Neural cell (in vitro differentiated cells): ENCODE measurements around the gene FAXC. TPM values are rescaled to one million over a fixed set of nuclear protein-coding genes. Genes with fewer than 3 reads are reported as not detected.
A peak's percentile ranks its signal among the peaks of the same experiment; 100 is the strongest.

Source experiments
- H2AFZ ChIP-seq: fragments of 200-600, 300-800 bp; sonication (generic), shearing (Covaris generic); 2 replicates; pipeline ENCODE4 v1.6.0; 2014; ENCODE audit warnings: low read depth, mild to moderate bottlenecking, antibody characterized with exemption, low read length, moderate library complexity
- H3F3A ChIP-seq: fragments of 200-600 bp; shearing (Covaris generic); 2 replicates; pipeline ENCODE4 v1.6.1; 2016; ENCODE audit warnings: mild to moderate bottlenecking, moderate library complexity, mixed read lengths, antibody characterized with exemption, low read length; ENCODE audit not compliant: insufficient read depth, poor library complexity, severe bottlenecking
- H3K27ac ChIP-seq: fragments of 200-600, 300-800 bp; sonication (generic), shearing (Covaris generic); 2 replicates; pipeline ENCODE4 v1.5.1; 2014; ENCODE audit warnings: mild to moderate bottlenecking, low read length, moderate library complexity
- H3K27me3 ChIP-seq: fragments of 300-800, 200-600 bp; sonication (generic), shearing (Covaris generic); 2 replicates; pipeline ENCODE4 v1.6.0; 2014; ENCODE audit warnings: mild to moderate bottlenecking, low read depth, low read length, moderate library complexity; ENCODE audit not compliant: insufficient read depth
- H3K36me3 ChIP-seq: fragments of 300-800, 200-600 bp; sonication (generic), shearing (Covaris generic); 2 replicates; pipeline ENCODE4 v1.5.1; 2014; ENCODE audit warnings: mild to moderate bottlenecking, antibody characterized with exemption, low read length, moderate library complexity; ENCODE audit not compliant: insufficient read depth
- H3K4me2 ChIP-seq: fragments of 300-800, 200-600 bp; sonication (generic), shearing (Covaris generic); 2 replicates; pipeline ENCODE4 v1.6.0; 2014; ENCODE audit warnings: mild to moderate bottlenecking, low read length
- H3K4me3 ChIP-seq: fragments of 300-800, 200-600 bp; sonication (generic), shearing (Covaris generic); 2 replicates; pipeline ENCODE4 v1.5.1; 2014; ENCODE audit warnings: mild to moderate bottlenecking, low read length, moderate library complexity
- H3K79me2 ChIP-seq: fragments of 200-600 bp; shearing (Covaris generic); replicated peaks from 2 replicates; pipeline ENCODE4 v1.6.0; 2014; ENCODE audit warnings: mild to moderate bottlenecking, low read length, moderate library complexity; ENCODE audit not compliant: insufficient read depth
- H3K9ac ChIP-seq: fragments of 300-800, 200-600 bp; sonication (generic), shearing (Covaris generic); 2 replicates; pipeline ENCODE4 v1.6.1; 2016; ENCODE audit warnings: mild to moderate bottlenecking, low read length, mixed read lengths
- H3K9me2 ChIP-seq: fragments of 200-600 bp; shearing (Covaris generic); 2 replicates; pipeline ENCODE4 v1.6.1; 2016; ENCODE audit warnings: mild to moderate bottlenecking, low read length, mixed read lengths; ENCODE audit not compliant: insufficient read depth
- H3K9me3 ChIP-seq: fragments of 200-600, 300-800 bp; sonication (generic), shearing (Covaris generic); 2 replicates; pipeline ENCODE4 v1.6.1; 2016; ENCODE audit warnings: mild to moderate bottlenecking, mixed run types, low read length, moderate library complexity, mixed read lengths
- H4K20me1 ChIP-seq: fragments of 200-600 bp; shearing (Covaris generic); 2 replicates; pipeline ENCODE4 v1.6.1; 2016; ENCODE audit warnings: mild to moderate bottlenecking, mixed run types; ENCODE audit not compliant: insufficient read depth
- CTCF ChIP-seq: fragments of 450-650 bp; IDR thresholded peaks from 2 replicates; pipeline ENCODE4 v1.5.1; 2014; ENCODE audit warnings: antibody characterized with exemption, mild to moderate bottlenecking, moderate library complexity; ENCODE audit not compliant: poor library complexity, severe bottlenecking
- EP300 ChIP-seq: fragments of 450-650 bp; conservative IDR thresholded peaks from 2 replicates; pipeline ENCODE4 v1.6.1; 2014; ENCODE audit warnings: antibody characterized with exemption, mild to moderate bottlenecking, moderate library complexity; ENCODE audit not compliant: poor library complexity, severe bottlenecking
- EZH2 ChIP-seq: fragments of 200-600, 300-800 bp; shearing (Covaris generic), sonication (generic); IDR thresholded peaks from 2 replicates; pipeline ENCODE4 v1.6.1; 2014; ENCODE audit warnings: antibody characterized with exemption, low read length, borderline replicate concordance, mild to moderate bottlenecking; ENCODE audit not compliant: insufficient read depth, poor library complexity, severe bottlenecking
- MXI1 ChIP-seq: fragments of 450-650 bp; conservative IDR thresholded peaks from 2 replicates; pipeline ENCODE4 v1.6.1; 2014; ENCODE audit warnings: antibody characterized with exemption, mild to moderate bottlenecking; ENCODE audit not compliant: poor library complexity, severe bottlenecking
- POLR2AphosphoS5 ChIP-seq: IDR thresholded peaks from 2 replicates; pipeline ENCODE4 v1.6.1; 2012
- RAD21 ChIP-seq: fragments of 450-650 bp; conservative IDR thresholded peaks from 2 replicates; pipeline ENCODE4 v1.6.1; 2014; ENCODE audit warnings: antibody characterized with exemption, mild to moderate bottlenecking, moderate library complexity
- REST ChIP-seq: IDR thresholded peaks from 2 replicates; pipeline ENCODE4 v1.6.1; 2012; ENCODE audit warnings: borderline replicate concordance
- polyA plus RNA-seq: library from polyadenylated mRNA; depleted of rRNA; stranded (reverse); fragments of >200 nt; gene quantifications from 2 replicates; pipeline ENCODE4 v1.2.3, GENCODE V29; 2014

FAXC gene
- polyA plus RNA-seq, 1 donor from 2014 or later = 106 TPM

- Histone ChIP-seq H3K79me2 (peaks cover 6% of the 10 kb centered on the region), H3K4me3 (no peak overlapping the region), H3K27me3 (no peaks in the 10 kb centered on the region), H4K20me1 (no peaks in the 10 kb centered on the region), H3K9ac (no peak overlapping the region), H3K36me3 (no peaks in the 10 kb centered on the region), H3K9me2 (no peaks in the 10 kb centered on the region), H3F3A (no peaks in the 10 kb centered on the region), H3K4me2 (no peak overlapping the region), H2AFZ (no peak overlapping the region), H3K9me3 (no peaks in the 10 kb centered on the region), H3K27ac (no peak overlapping the region)
- TF ChIP-seq MXI1 (no peak), CTCF (peak; percentile 41), EZH2 (no peak), POLR2AphosphoS5 (no peak), REST (no peak), RAD21 (no peak)
Measured at GRCh38 chr6:99334526-99335127, 14.8 kb downstream of the FAXC start.

- H4K20me1 ChIP-seq = no peaks in the 10 kb centered on the region
- H3K9ac ChIP-seq = no peak overlapping the region
- H3K27me3 ChIP-seq = no peaks in the 10 kb centered on the region
- no peaks in the 10 kb centered on the region for H3F3A ChIP-seq
- no peaks in the 10 kb centered on the region for H3K9me3 ChIP-seq
- no peak overlapping the region for H3K4me3 ChIP-seq
- TF ChIP-seq CTCF (no peak), EP300 (no peak), RAD21 (no peak)
- no peak overlapping the region for H2AFZ ChIP-seq
- peaks cover 8% of the 10 kb centered on the region for H3K36me3 ChIP-seq
- H3K27ac ChIP-seq = no peak overlapping the region
- H3K9me2 ChIP-seq = no peaks in the 10 kb centered on the region
- H3K79me2 ChIP-seq = peaks cover 6% of the 10 kb centered on the region
- H3K4me2 ChIP-seq = no peak overlapping the region
Measured at GRCh38 chr6:99333068-99333467, 16.4 kb downstream of the FAXC start.
